H1 (cell line): Measurements from ENCODE around the gene IFNL3.

ENCODE experiments used
- CEBPB ChIP-seq: IDR thresholded peaks from 2 replicates; pipeline ENCODE4 v1.6.1; 2012; ENCODE audit warnings: low read depth, low read length
- CHD2 ChIP-seq: IDR thresholded peaks from 2 replicates; pipeline ENCODE4 v1.6.1; 2012; ENCODE audit warnings: low read length, improper control_type of control experiment
- CREB1 ChIP-seq: IDR thresholded peaks from 2 replicates; pipeline ENCODE4 v1.6.1; 2012; ENCODE audit warnings: inconsistent platforms
- EGR1 ChIP-seq: IDR thresholded peaks from 2 replicates; pipeline ENCODE4 v1.6.1; 2011; ENCODE audit warnings: low read depth, low read length, borderline replicate concordance
- JUND ChIP-seq: IDR thresholded peaks from 2 replicates; pipeline ENCODE4 v1.6.1; 2011; ENCODE audit warnings: mild to moderate bottlenecking, improper control_type of control experiment, low read length
- KDM5A ChIP-seq: fragments of 200-600 bp; IDR thresholded peaks from 2 replicates; pipeline ENCODE4 v1.7.1; 2012; ENCODE audit warnings: mild to moderate bottlenecking, low read length, inconsistent platforms, mixed read lengths
- POLR2A ChIP-seq, 2 experiments: IDR thresholded peaks; 1 replicate in 1 of 2; 2 replicates in 1 of 2; pipeline ENCODE4 v1.6.1; 2011; ENCODE audit warnings: low read depth in 2 of 2, low read length in 2 of 2, mild to moderate bottlenecking in 2 of 2; ENCODE audit errors: control extremely low read depth in 1 of 2
- POLR2AphosphoS5 ChIP-seq: IDR thresholded peaks from 2 replicates; pipeline ENCODE4 v1.6.1; 2011; ENCODE audit warnings: low read depth, low read length
- SP2 ChIP-seq: IDR thresholded peaks from 2 replicates; pipeline ENCODE4 v1.6.1; 2012; ENCODE audit warnings: mild to moderate bottlenecking, low read length, inconsistent platforms
- TAF1 ChIP-seq: IDR thresholded peaks from 2 replicates; pipeline ENCODE4 v1.6.1; 2011; ENCODE audit warnings: mild to moderate bottlenecking, low read depth, low read length

- no peak for TF ChIP-seq POLR2A (IDR thresholded peaks at IDR 0.05; ENCODE audit: control extremely low read depth in 1 of 2, low read depth in 2 of 2, low read length in 2 of 2)
- no peak for TF ChIP-seq SP2
- TF ChIP-seq KDM5A: no peak
- TF ChIP-seq CHD2: no peak
- TF ChIP-seq POLR2AphosphoS5: no peak
- TF ChIP-seq CEBPB: no peak
- no peak for TF ChIP-seq JUND
- no peak for TF ChIP-seq CREB1
- TF ChIP-seq EGR1: no peak
- no peak for TF ChIP-seq TAF1
Observed at GRCh38 chr19:39254531-39255345, 9.9 kb upstream of the IFNL3 start.
